ENCODE data around the gene SLC6A9.

SLC6A9 gene

DNA sequence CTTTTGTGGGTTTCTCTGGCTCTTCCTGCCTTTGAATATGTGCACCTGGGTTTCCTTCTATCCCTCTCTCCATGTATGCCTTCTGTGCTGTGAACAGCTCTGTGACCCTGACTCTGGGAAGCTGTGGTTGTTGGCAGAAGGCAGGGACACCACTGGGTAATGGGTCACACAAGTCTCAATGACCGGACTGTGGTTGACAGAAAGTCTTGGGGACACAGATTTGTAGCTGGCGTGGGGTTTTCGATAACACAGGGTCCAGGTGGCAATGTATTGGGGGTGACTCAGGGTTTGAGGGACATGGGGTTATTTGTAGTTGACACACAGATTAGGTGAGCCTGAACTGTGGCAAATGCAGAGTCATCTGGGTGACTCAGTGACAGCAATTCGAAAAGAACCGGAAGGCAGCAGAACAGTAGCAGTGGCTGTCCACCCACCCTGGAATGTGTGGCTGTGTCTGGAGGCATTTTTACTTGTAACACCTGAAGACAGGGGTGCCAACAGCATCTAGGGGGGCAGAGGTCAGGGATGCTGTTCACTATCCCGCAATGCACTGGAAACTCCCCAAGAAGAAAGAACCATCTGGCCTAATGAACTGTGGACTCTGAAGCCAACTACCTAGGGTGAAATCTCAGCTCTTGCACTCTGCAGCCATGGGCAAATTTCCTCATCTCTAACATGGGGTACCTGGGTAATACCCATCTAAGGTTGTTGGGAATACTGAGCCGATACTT is 13.0 kb upstream of the SLC6A9 start:
- no peak overlapping the region for H3K4me3 ChIP-seq (ENCODE audit: low read depth, low read length)
- in situ Hi-C loops (cut with HindIII; ENCODE audit: low sequenced_read_pairs): no loop called here
- TF ChIP-seq, protein P1, sequence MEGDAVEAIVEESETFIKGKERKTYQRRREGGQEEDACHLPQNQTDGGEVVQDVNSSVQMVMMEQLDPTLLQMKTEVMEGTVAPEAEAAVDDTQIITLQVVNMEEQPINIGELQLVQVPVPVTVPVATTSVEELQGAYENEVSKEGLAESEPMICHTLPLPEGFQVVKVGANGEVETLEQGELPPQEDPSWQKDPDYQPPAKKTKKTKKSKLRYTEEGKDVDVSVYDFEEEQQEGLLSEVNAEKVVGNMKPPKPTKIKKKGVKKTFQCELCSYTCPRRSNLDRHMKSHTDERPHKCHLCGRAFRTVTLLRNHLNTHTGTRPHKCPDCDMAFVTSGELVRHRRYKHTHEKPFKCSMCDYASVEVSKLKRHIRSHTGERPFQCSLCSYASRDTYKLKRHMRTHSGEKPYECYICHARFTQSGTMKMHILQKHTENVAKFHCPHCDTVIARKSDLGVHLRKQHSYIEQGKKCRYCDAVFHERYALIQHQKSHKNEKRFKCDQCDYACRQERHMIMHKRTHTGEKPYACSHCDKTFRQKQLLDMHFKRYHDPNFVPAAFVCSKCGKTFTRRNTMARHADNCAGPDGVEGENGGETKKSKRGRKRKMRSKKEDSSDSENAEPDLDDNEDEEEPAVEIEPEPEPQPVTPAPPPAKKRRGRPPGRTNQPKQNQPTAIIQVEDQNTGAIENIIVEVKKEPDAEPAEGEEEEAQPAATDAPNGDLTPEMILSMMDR (IDR thresholded peaks at IDR 0.05; ENCODE audit: low read depth, low read length): no peak
- no peak for DNase-seq (ENCODE audit: low read depth, low spot score)

DNA sequence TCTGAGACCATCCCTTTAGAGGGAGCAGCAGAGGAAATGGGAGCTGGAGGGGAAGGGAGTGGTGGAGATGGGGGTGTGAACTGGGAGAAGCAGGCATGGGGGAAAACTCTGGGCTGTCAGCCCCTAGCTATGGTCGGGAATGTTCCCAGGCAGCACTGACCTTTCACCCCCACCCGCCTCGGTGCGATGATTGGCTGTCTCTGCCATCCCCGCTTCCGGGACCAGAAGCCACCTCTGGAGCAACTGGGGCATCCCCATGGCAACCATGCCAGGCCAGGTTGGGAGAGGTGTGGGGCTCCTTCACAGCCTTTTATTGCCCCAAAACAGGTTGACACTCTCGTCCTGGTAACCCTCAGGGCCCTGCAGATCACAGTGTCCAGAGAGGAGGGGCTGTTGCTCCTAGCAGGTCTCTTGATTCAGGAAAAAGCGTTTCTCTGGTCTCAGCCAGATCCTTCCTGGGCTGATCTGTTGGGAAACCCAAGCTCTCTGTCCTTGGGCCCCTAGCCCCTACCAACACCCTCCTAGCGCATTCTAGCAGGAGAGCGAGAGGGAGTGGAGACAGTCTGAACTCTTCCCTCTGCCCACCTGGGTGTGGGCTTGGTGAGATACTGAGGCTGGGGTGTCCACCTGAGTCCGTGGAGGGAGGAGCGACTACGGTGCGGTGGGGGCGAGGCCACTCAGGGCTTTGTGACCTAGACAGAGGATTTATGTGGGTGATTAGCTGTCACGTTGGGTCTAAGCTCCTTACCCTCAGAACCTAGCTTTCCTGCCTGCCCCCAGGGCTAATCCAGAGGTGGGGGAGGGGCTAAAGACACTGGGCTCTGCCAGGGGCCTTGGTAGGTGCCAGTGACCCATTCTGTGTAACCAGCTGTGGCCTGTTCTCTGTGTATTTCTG is 12.2 kb upstream of the SLC6A9 start:
- in situ Hi-C loops (cut with HindIII; ENCODE audit: low sequenced_read_pairs): no loop called here
- TF ChIP-seq, protein P1 (IDR thresholded peaks at IDR 0.05; ENCODE audit: low read depth, low read length): no peak
- H3K4me3 ChIP-seq (ENCODE audit: low read depth, low read length): no peak overlapping the region
- no peak for DNase-seq (ENCODE audit: low read depth, low spot score)

DNA sequence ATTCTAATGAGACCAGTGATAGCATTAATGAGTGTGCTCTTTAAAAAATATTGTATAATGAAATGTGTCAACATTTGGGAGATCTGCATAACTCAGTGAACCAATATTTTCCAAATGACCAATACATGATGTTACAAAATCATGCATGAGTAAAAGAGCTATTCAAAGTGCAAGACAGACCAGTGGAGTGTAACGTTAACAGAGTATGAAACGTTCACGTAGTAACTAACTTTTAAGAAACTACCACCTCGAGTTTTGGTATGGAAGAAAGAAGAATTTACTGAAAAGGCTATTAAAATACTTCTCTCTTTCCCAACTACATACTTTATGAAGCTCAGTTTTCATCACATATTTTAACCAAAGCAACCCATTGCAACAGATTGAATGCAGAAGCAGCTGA is 9.6 kb upstream of the SLC6A9 start:
- in situ Hi-C loops (cut with HindIII; ENCODE audit: low sequenced_read_pairs): no loop called here
- DNase-seq (ENCODE audit: low read depth, low spot score): no peak
- TF ChIP-seq, protein P1 (IDR thresholded peaks at IDR 0.05; ENCODE audit: low read depth, low read length): no peak
- H3K4me3 ChIP-seq (ENCODE audit: low read depth, low read length): no peak overlapping the region

DNA sequence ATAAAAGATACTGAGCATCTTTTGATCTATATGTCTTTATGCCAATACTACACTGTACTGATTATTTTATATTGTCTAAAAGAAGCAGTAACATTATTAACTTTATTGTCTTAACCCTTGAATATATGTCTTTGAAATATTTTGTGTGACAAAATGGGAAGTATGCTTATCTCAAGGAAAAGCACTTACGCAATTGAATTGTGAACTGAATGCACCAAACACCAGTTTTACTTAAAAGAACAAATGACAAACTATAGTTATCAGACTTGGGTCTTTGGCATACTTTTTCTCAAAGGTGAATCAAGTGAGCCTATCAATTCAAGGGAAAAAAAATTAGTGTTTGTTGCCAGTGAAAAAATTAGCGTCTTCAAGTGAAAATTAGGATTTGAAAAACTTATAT is 9.2 kb upstream of the SLC6A9 start:
- in situ Hi-C loops (cut with HindIII; ENCODE audit: low sequenced_read_pairs): no loop called here
- no peak overlapping the region for H3K4me3 ChIP-seq (ENCODE audit: low read depth, low read length)
- DNase-seq (ENCODE audit: low read depth, low spot score): no peak

DNA sequence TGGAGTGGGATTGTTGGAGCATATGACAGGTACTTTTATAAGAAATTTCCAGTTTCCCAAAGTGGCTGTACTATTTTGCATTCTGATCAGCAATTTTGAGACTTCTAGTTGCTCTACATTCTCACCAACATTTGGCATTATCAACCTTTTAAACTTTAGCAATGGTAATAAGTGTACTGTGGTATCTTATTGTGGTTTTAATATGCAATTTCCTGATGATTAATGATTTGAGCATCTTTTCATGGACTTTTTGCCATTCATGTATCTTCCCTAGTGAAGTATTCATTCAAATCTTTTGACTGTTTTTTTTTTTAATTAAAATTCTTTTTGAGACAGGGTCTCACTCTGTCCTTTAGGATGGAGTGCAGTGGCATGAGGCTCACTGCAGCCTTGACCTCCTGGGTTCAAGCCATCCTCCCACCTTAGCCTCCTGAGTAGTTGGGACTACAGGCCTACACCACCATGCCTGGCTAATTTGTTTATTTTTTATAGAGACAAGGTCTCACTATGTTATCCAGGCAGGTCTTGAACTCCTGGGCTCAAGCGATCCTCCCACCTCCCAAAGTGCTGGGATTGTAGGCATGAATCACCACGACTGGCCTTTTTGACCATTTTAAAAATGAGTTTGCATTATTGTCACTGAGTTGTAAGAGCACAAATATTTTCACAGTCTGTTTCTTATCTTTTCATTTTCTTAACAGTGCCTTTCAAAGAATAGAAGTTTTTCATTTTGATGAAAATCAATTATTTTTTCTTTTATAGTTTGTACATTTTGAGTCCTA is 7.8 kb upstream of the SLC6A9 start:
- TF ChIP-seq, protein P1 (IDR thresholded peaks at IDR 0.05; ENCODE audit: low read depth, low read length): no peak
- H3K4me3 ChIP-seq (ENCODE audit: low read depth, low read length): no peak overlapping the region
- no peak for DNase-seq (ENCODE audit: low read depth, low spot score)
- in situ Hi-C loops (cut with HindIII; ENCODE audit: low sequenced_read_pairs): no loop called here

More for the DNA sequence above, 9.2 kb upstream of the SLC6A9 start:
- TF ChIP-seq, protein P1 (IDR thresholded peaks at IDR 0.05; ENCODE audit: low read depth, low read length): no peak

DNA sequence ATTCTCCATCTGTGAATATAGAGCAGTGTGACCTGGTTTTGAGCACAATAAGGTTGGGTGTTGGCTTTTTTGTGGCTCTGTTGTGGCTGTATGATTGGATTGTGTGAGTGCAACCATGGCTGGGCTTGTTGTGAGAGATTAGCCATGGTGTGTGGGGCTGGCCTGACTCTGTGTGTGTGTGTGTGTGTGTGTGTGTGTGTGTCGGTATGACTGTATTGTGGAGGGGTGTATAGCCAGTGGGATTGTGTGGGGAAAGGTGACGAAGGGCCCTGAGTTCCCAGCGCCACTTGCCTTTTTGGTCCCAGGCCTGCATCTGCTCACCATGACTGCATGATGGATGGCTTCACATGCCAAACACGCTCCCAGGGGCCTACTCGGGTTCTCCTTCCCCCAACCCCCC is 5.9 kb upstream of the SLC6A9 start:
- TF ChIP-seq, protein P1 (IDR thresholded peaks at IDR 0.05; ENCODE audit: low read depth, low read length): no peak
- DNase-seq (ENCODE audit: low read depth, low spot score): no peak
- in situ Hi-C loops (cut with HindIII; ENCODE audit: low sequenced_read_pairs): no loop called here
- H3K4me3 ChIP-seq (ENCODE audit: low read depth, low read length): no peak overlapping the region

All from astrocyte of the spinal cord (primary cell).